Lower leg skin (tissue), 3 donors: ENCODE data around the gene N4BP3.

ENCODE experiments used
- CTCF ChIP-seq, 3 donors: fragments of 450-650 bp; IDR thresholded peaks; one replicate each; pipeline ENCODE4 v1.5.1; 2016; ENCODE audit warnings: antibody characterized with exemption in 3 of 3, mild to moderate bottlenecking in 3 of 3, moderate library complexity in 2 of 3
- POLR2A ChIP-seq, 2 donors: fragments of 450-650 bp; IDR thresholded peaks; one replicate each; pipeline ENCODE4 v1.6.1; 2016 to 2017; ENCODE audit warnings: antibody characterized with exemption in 2 of 2, mild to moderate bottlenecking in 1 of 2, moderate library complexity in 1 of 2

- TF ChIP-seq POLR2A (IDR thresholded peaks at IDR 0.05) (no peak), CTCF (IDR thresholded peaks at IDR 0.05) (no peak)
Observed at GRCh38 chr5:178149199-178149932, 36.0 kb downstream of the N4BP3 start.
